ENCODE data around the gene SLC25A24. TPM values are rescaled to one million over a fixed set of nuclear protein-coding genes. Genes with fewer than 3 reads are reported as not detected.
A peak's percentile ranks its signal among the peaks of the same experiment; 100 is the strongest.
"Not testable (repeated sequence)": the region's sequence is repeated elsewhere in the genome, so short reads cannot be mapped to it uniquely, and the experiment has no call there.

SLC25A24 gene
- total and polyA plus RNA-seq, 9 of the 15 experiments (the other 6 are each of a cell fraction or from before 2014, with no cell fraction given), result 6.9 to 34.9 (median 25.4) TPM

GRCh38 chr1:108144569-108144968, 55.6 kb downstream of the SLC25A24 start:
- in situ Hi-C loops (cut with MboI); H3K27me3 ChIP-seq (ENCODE audit: control insufficient read depth in 2 of 2, insufficient read depth in 2 of 2, low read length in 2 of 2); CTCF ChIA-PET (ENCODE audit: low intra/inter-chr PET ratio); H3K9me1 ChIP-seq (ENCODE audit: control insufficient read depth, insufficient read depth, low read length); H3K9ac ChIP-seq (ENCODE audit: insufficient read depth in 1 of 2, low read depth in 2 of 2, low read length in 2 of 2); H2AFZ ChIP-seq (ENCODE audit: low read depth, low read length); FAIRE-seq; BruUV-seq (replicated peaks); H4K20me1 ChIP-seq (replicated peaks; ENCODE audit: control insufficient read depth, insufficient read depth, low read length); H3K4me3 ChIP-seq; ATAC-seq; H3K27ac ChIP-seq (ENCODE audit: extremely low read depth, low read depth, low read length); intact Hi-C loops (cut with micrococcal nuclease); H3K4me1 ChIP-seq (replicated peaks in 1 of 2; ENCODE audit: control insufficient read depth in 2 of 2, insufficient read depth in 2 of 2, low read length in 2 of 2); POLR2A ChIA-PET; DNase-seq (ENCODE audit: extremely low read depth in 1 of 4, low spot score in 3 of 4); H3K79me2 ChIP-seq (ENCODE audit: control insufficient read depth, insufficient read depth, low read length); H3K9me3 ChIP-seq (replicated peaks; ENCODE audit: control insufficient read depth, insufficient read depth, low read depth, low read length); H3K4me2 ChIP-seq (ENCODE audit: insufficient read depth, low read length): not testable (repeated sequence)
- H3K36me3 ChIP-seq (ENCODE audit: control insufficient read depth, insufficient read depth, low read length), result peaks cover 19% of the 10 kb centered on the region; the same call in 2 of the 3 replicates
- 47% methylated on average over 1 of the region's 1 CpG for WGBS (ENCODE audit: insufficient coverage, low coverage, missing lambda C conversion rate)
- TF ChIP-seq ZNF146 (CRISPR knock-in tag; IDR thresholded peaks at IDR 0.05; ENCODE audit: unreplicated experiment), result peak; percentile 86
- TF ChIP-seq BCOR (IDR thresholded peaks at IDR 0.05), result peak; percentile 52; the same call in 1 of the 2 replicates
- peak in 1 of 2 experiments; percentile 38; a peak in 1 of 4 replicates for TF ChIP-seq KDM1A (IDR thresholded peaks at IDR 0.05)

- no TSS peak for BruUV-seq (replicated peaks)
- intact Hi-C loops (cut with micrococcal nuclease), result no loop called here
- TF ChIP-seq ATF6 (CRISPR knock-in tag; IDR thresholded peaks at IDR 0.05) (no peak), HMBOX1 (IDR thresholded peaks at IDR 0.05) (0 out of 2 replicates have a peak, but pooled peaks have one; percentile 20)
These were observed 57.3 kb downstream of the SLC25A24 start for GRCh38 chr1:108142773-108143394.

More at GRCh38 chr1:108142773-108143394, 57.3 kb downstream of the SLC25A24 start:
- Histone ChIP-seq H4K20me1 (replicated peaks; ENCODE audit: control insufficient read depth, insufficient read depth, low read length) (no peaks in the 10 kb centered on the region), H3K9ac (ENCODE audit: insufficient read depth in 1 of 2, low read depth in 2 of 2, low read length in 2 of 2) (no peak overlapping the region), H3K27ac (ENCODE audit: extremely low read depth, low read depth, low read length) (no peak overlapping the region), H2AFZ (ENCODE audit: low read depth, low read length) (no peak overlapping the region), H3K27me3 (ENCODE audit: control insufficient read depth in 2 of 2, insufficient read depth in 2 of 2, low read length in 2 of 2) (no peaks in the 10 kb centered on the region), H3K9me1 (ENCODE audit: control insufficient read depth, insufficient read depth, low read length) (no peaks in the 10 kb centered on the region), H3K4me2 (ENCODE audit: insufficient read depth, low read length) (no peak overlapping the region), H3K36me3 (ENCODE audit: control insufficient read depth, insufficient read depth, low read length) (peaks cover 16% of the 10 kb centered on the region; the same call in 2 of the 3 replicates), H3K9me3 (replicated peaks; ENCODE audit: control insufficient read depth, insufficient read depth, low read depth, low read length) (no peaks in the 10 kb centered on the region), H3K79me2 (ENCODE audit: control insufficient read depth, insufficient read depth, low read length) (no peaks in the 10 kb centered on the region), H3K4me3 (no peak overlapping the region), H3K4me1 (replicated peaks in 1 of 2; ENCODE audit: control insufficient read depth in 2 of 2, insufficient read depth in 2 of 2, low read length in 2 of 2) (peaks cover 0 to 7% of the 10 kb centered on the region in 2 experiments; a peak in 2 of 5 replicates)
- CTCF ChIA-PET (ENCODE audit: low intra/inter-chr PET ratio), result no interaction called here
- POLR2A ChIA-PET, result interaction anchor here (0.6 kb wide), 1 partner anchor 87 kb away, joined by 3 read pairs; no protein-coding TSS in a partner anchor
- FAIRE-seq, result no peak
- peak; percentile 27 to 48 (median 40) for DNase-seq (ENCODE audit: extremely low read depth in 1 of 4, low spot score in 3 of 4)
- peak; percentile 80 for ATAC-seq
- 26% methylated on average over 6 of the region's 6 CpGs for WGBS (ENCODE audit: insufficient coverage, low coverage, missing lambda C conversion rate)
- in situ Hi-C loops (cut with MboI), result no loop called here

Data from K562 (cell line).